ENCODE results near the gene WNT6. TPM values are rescaled to one million over a fixed set of nuclear protein-coding genes. Genes with fewer than 3 reads are reported as not detected.

WNT6 gene
- total RNA-seq, 1 donor from 2014 or later: 0.64 TPM

DNA sequence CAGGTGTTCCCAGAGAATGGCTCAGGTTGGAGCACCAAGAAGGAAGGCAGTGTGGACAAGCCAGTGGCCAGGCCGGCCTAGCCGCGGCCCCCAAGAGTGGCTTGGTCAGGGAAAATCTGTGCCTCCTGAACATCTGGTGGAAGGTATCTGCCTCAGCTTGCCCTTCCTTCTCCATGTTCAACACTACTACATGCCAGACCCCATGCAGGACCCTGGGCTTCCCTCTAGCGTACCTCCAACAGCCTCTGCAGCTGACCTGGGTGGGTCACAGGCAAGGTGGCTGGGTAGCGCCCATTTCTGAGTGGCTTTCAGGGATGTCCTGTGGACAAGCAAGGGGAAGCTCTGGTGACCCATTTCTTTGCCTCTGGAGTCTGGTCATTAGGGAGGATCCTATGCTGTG is 28.7 kb downstream of the WNT6 start:
- no peaks in the 10 kb centered on the region for H3K36me3 Mint-ChIP-seq (ENCODE audit: unreplicated experiment)
- peaks cover 6% of the 10 kb centered on the region for H3K4me1 Mint-ChIP-seq (ENCODE audit: unreplicated experiment)
- no peaks in the 10 kb centered on the region for H3K9me3 Mint-ChIP-seq (ENCODE audit: unreplicated experiment)
- no peak overlapping the region for H3K27ac Mint-ChIP-seq (ENCODE audit: unreplicated experiment)
- TF ChIP-seq, protein P1, sequence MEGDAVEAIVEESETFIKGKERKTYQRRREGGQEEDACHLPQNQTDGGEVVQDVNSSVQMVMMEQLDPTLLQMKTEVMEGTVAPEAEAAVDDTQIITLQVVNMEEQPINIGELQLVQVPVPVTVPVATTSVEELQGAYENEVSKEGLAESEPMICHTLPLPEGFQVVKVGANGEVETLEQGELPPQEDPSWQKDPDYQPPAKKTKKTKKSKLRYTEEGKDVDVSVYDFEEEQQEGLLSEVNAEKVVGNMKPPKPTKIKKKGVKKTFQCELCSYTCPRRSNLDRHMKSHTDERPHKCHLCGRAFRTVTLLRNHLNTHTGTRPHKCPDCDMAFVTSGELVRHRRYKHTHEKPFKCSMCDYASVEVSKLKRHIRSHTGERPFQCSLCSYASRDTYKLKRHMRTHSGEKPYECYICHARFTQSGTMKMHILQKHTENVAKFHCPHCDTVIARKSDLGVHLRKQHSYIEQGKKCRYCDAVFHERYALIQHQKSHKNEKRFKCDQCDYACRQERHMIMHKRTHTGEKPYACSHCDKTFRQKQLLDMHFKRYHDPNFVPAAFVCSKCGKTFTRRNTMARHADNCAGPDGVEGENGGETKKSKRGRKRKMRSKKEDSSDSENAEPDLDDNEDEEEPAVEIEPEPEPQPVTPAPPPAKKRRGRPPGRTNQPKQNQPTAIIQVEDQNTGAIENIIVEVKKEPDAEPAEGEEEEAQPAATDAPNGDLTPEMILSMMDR (IDR thresholded peaks at IDR 0.05): no peak
- H3K4me3 Mint-ChIP-seq (ENCODE audit: unreplicated experiment): no peak overlapping the region
- no peak for DNase-seq (ENCODE audit: extremely low spot score, unreplicated experiment)
- peaks cover 43% of the 10 kb centered on the region for H3K27me3 Mint-ChIP-seq (ENCODE audit: unreplicated experiment)

DNA sequence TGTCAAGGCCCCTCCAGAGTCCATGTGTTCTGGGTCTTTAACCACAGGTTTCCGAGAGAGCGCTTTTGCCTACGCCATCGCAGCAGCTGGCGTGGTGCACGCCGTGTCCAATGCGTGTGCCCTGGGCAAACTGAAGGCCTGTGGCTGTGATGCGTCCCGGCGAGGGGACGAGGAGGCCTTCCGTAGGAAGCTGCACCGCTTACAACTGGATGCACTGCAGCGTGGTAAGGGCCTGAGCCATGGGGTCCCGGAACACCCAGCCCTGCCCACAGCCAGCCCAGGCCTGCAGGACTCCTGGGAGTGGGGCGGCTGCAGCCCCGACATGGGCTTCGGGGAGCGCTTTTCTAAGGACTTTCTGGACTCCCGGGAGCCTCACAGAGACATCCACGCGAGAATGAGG is 30.3 kb downstream of the WNT6 start:
- Mint-ChIP-seq H3K27ac (ENCODE audit: unreplicated experiment) (no peak overlapping the region), H3K4me1 (ENCODE audit: unreplicated experiment) (peaks cover 3% of the 10 kb centered on the region), H3K36me3 (ENCODE audit: unreplicated experiment) (no peaks in the 10 kb centered on the region), H3K4me3 (ENCODE audit: unreplicated experiment) (no peak overlapping the region), H3K27me3 (ENCODE audit: unreplicated experiment) (peaks cover 47% of the 10 kb centered on the region), H3K9me3 (ENCODE audit: unreplicated experiment) (no peaks in the 10 kb centered on the region)
- TF ChIP-seq, protein P1 (IDR thresholded peaks at IDR 0.05): no peak
- no peak for DNase-seq (ENCODE audit: extremely low spot score, unreplicated experiment)

DNA sequence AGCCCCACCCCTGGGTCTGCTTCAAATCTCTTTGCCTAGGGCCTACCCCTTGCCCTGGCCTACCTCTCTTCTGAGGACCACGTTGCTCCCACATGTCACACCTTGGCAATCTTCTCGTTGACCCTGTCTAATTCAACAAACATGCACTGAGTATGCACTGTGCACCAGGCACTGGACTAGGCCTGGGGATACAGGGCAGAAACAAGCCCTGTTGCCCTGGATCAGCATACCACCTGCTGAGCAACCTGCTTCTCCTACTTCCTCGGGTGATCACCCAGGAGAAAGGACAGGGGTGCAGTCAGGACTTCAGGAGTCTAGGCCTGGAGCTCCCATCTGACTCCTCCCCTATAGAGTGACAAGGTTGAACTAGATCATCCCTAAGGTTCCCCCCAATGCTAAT is 30.8 kb downstream of the WNT6 start:
- peaks cover 48% of the 10 kb centered on the region for H3K27me3 Mint-ChIP-seq (ENCODE audit: unreplicated experiment)
- no peak overlapping the region for H3K27ac Mint-ChIP-seq (ENCODE audit: unreplicated experiment)
- H3K4me3 Mint-ChIP-seq (ENCODE audit: unreplicated experiment): no peak overlapping the region
- no peaks in the 10 kb centered on the region for H3K9me3 Mint-ChIP-seq (ENCODE audit: unreplicated experiment)
- TF ChIP-seq, protein P1 (IDR thresholded peaks at IDR 0.05): no peak
- peaks cover 3% of the 10 kb centered on the region for H3K4me1 Mint-ChIP-seq (ENCODE audit: unreplicated experiment)
- no peaks in the 10 kb centered on the region for H3K36me3 Mint-ChIP-seq (ENCODE audit: unreplicated experiment)
- DNase-seq (ENCODE audit: extremely low spot score, unreplicated experiment): no peak

DNA sequence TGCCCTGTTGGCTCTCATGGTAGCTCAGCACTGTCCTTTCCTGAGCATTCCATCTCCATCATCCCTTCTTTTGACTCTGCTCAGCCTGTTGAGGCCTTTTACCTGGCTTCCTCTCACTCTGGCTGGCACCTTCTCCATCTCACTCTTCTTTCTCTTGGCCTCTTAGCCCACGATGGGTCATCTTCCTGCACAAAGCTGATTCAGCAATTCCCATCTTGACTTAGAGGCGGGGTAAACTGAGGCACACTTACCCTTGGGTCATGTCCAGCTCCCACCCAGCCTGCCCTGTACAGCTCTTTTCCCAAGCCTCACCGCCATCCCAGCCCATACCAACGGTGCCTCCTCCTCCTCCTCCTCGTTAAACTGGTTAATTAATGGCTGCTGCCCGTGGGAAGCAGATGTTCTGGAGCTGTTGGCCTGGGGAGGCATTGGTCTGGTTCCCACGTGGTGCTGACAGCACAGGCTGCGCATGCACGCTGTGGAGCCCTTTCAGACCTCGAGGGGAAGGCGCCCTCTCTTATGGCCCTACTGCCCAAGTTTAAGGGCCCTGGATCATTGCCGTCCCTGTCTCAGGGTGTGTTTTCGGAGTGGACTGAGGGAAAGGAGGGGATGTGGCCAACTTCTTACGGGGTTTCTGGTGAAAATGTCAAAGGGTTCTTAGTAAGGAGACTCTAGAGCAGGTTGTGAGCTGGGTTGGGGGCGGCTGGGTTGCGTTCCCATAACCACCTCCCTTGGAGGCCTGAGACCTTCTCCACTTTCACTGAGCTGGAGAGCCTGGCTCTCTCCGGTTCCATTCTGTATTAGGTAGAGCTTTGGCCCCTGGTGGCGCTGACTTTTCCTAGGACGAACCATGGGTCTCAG is 31.9 kb downstream of the WNT6 start:
- DNase-seq (ENCODE audit: extremely low spot score, unreplicated experiment): no peak
- H3K27me3 Mint-ChIP-seq (ENCODE audit: unreplicated experiment): peaks cover 48% of the 10 kb centered on the region
- H3K9me3 Mint-ChIP-seq (ENCODE audit: unreplicated experiment): no peaks in the 10 kb centered on the region
- TF ChIP-seq, protein P1 (IDR thresholded peaks at IDR 0.05): no peak
- H3K4me1 Mint-ChIP-seq (ENCODE audit: unreplicated experiment): peaks cover 8% of the 10 kb centered on the region
- H3K27ac Mint-ChIP-seq (ENCODE audit: unreplicated experiment): no peak overlapping the region
- no peak overlapping the region for H3K4me3 Mint-ChIP-seq (ENCODE audit: unreplicated experiment)
- H3K36me3 Mint-ChIP-seq (ENCODE audit: unreplicated experiment): no peaks in the 10 kb centered on the region

DNA sequence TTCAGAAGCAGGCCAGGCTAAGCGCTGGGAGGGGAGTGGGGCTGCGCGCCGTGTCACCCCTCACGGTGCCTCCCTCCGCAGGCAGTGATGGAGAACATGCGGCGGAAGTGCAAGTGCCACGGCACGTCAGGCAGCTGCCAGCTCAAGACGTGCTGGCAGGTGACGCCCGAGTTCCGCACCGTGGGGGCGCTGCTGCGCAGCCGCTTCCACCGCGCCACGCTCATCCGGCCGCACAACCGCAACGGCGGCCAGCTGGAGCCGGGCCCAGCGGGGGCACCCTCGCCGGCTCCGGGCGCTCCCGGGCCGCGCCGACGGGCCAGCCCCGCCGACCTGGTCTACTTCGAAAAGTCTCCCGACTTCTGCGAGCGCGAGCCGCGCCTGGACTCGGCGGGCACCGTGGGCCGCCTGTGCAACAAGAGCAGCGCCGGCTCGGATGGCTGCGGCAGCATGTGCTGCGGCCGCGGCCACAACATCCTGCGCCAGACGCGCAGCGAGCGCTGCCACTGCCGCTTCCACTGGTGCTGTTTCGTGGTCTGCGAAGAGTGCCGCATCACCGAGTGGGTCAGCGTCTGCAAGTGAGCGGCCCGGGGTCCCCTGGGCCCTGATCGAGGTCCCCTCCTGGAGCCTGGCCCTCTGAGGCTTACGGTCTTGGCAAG is 33.2 kb downstream of the WNT6 start:
- TF ChIP-seq, protein P1 (IDR thresholded peaks at IDR 0.05): peak; percentile 53
- Mint-ChIP-seq H3K9me3 (ENCODE audit: unreplicated experiment) (no peaks in the 10 kb centered on the region), H3K36me3 (ENCODE audit: unreplicated experiment) (no peaks in the 10 kb centered on the region), H3K4me3 (ENCODE audit: unreplicated experiment) (peak overlapping the region; percentile 55), H3K4me1 (ENCODE audit: unreplicated experiment) (peaks cover 9% of the 10 kb centered on the region), H3K27me3 (ENCODE audit: unreplicated experiment) (peaks cover 40% of the 10 kb centered on the region), H3K27ac (ENCODE audit: unreplicated experiment) (no peak overlapping the region)
- no peak for DNase-seq (ENCODE audit: extremely low spot score, unreplicated experiment)

All from osteocyte (in vitro differentiated cells).